HG03439 (cell line): ENCODE measurements around the gene RHOXF2.
"Not testable (repeated sequence)": the region's sequence is repeated elsewhere in the genome, so short reads cannot be mapped to it uniquely, and the experiment has no call there.

Experiments
- ATAC-seq: cut with Tn5 transposase; IDR thresholded peaks from one replicate; pipeline ENCODE4 v1.9.1; 2021; ENCODE audit warnings: mild to moderate bottlenecking, moderate library complexity; ENCODE audit not compliant: unreplicated experiment

Gene RHOXF2

GRCh38 chrX:120158313-120158712 is at the start of gene RHOXF2:
RHOXF2 (plus strand) TSS chrX:120158613; CDS start chrX:120158751, 138 bp downstream.
- ATAC-seq, result not testable (repeated sequence)

GRCh38 chrX:120109378-120109777 is 49.0 kb upstream of the RHOXF2 start:
- no peak for ATAC-seq

- ATAC-seq, result no peak
These were observed 46.8 kb upstream of the RHOXF2 start for GRCh38 chrX:120111611-120112010.

GRCh38 chrX:120115438-120115963 is 42.9 kb upstream of the RHOXF2 start, which contains the start of gene RHOXF1:
RHOXF1 (minus strand) TSS chrX:120115913; CDS start chrX:120115862, 51 bp downstream.
- ATAC-seq, result no peak

- no peak for ATAC-seq
These were observed 38.2 kb upstream of the RHOXF2 start for GRCh38 chrX:120120223-120120622.

- ATAC-seq, result no peak
These were observed 33.0 kb upstream of the RHOXF2 start for GRCh38 chrX:120125444-120125843.

- not testable (repeated sequence) for ATAC-seq
These were observed 30.0 kb upstream of the RHOXF2 start for GRCh38 chrX:120128306-120128846.

- ATAC-seq, result no peak
These were observed 22.3 kb upstream of the RHOXF2 start for GRCh38 chrX:120136128-120136527.

- no peak for ATAC-seq
These were observed 21.6 kb upstream of the RHOXF2 start for GRCh38 chrX:120136840-120137239.

GRCh38 chrX:120137439-120137838 is 21.0 kb upstream of the RHOXF2 start:
- ATAC-seq, result no peak

- no peak for ATAC-seq
These were observed 18.0 kb upstream of the RHOXF2 start for GRCh38 chrX:120140293-120140981.

GRCh38 chrX:120144178-120144844 is 14.1 kb upstream of the RHOXF2 start:
- no peak for ATAC-seq

GRCh38 chrX:120145295-120145925 is 13.0 kb upstream of the RHOXF2 start:
- ATAC-seq, result no peak

- not testable (repeated sequence) for ATAC-seq
These were observed 12.1 kb upstream of the RHOXF2 start for GRCh38 chrX:120146323-120146722.

GRCh38 chrX:120147537-120147936 is 10.9 kb upstream of the RHOXF2 start:
- no peak for ATAC-seq

GRCh38 chrX:120150109-120150744 is 8.2 kb upstream of the RHOXF2 start:
- ATAC-seq, result not testable (repeated sequence)

GRCh38 chrX:120159086-120159485 is 673 bp downstream of the RHOXF2 start:
- not testable (repeated sequence) for ATAC-seq

- ATAC-seq, result not testable (repeated sequence)
These were observed 34.8 kb downstream of the RHOXF2 start for GRCh38 chrX:120193254-120193653.

GRCh38 chrX:120193720-120194119 is 35.3 kb downstream of the RHOXF2 start:
- ATAC-seq, result peak; percentile 67

- ATAC-seq, result not testable (repeated sequence)
These were observed 37.4 kb downstream of the RHOXF2 start for GRCh38 chrX:120195786-120196185.
